ENCODE data around the gene MRPL24.

MRPL24 gene

GRCh38 chr1:156742801-156743200 is 1.9 kb upstream of the MRPL24 start:
- DNase-seq = no peak

GRCh38 chr1:156742017-156742416 is 1.1 kb upstream of the MRPL24 start:
- no peak for DNase-seq

- no peak for DNase-seq
Observed at GRCh38 chr1:156741481-156741983, 644 bp upstream of the MRPL24 start.

- no peak for DNase-seq
Observed at GRCh38 chr1:156740237-156740740, 599 bp downstream of the MRPL24 start.

GRCh38 chr1:156738916-156739315 is 2.0 kb downstream of the MRPL24 start:
- DNase-seq = no peak

GRCh38 chr1:156738407-156738806 is 2.5 kb downstream of the MRPL24 start:
- no peak for DNase-seq

GRCh38 chr1:156733989-156734584 is 6.8 kb downstream of the MRPL24 start:
- DNase-seq = no peak

GRCh38 chr1:156728599-156729462 is 12.1 kb downstream of the MRPL24 start, which contains the start of gene ISG20L2:
TSS of gene ISG20L2 (minus strand) at chr1:156728766. CDS start at chr1:156727652, 1,114 bp downstream.
- DNase-seq = peak; percentile 63

- no peak for DNase-seq
Observed at GRCh38 chr1:156727926-156728598, 12.8 kb downstream of the MRPL24 start, which contains the start of gene METTL25B. TSS of gene METTL25B (plus strand) at chr1:156728469. CDS start at chr1:156729105, 636 bp downstream.

- no peak for DNase-seq
Observed at GRCh38 chr1:156727492-156727891, 13.4 kb downstream of the MRPL24 start.

- DNase-seq = no peak
Observed at GRCh38 chr1:156726549-156727226, 14.2 kb downstream of the MRPL24 start.

GRCh38 chr1:156725683-156726280 is 15.1 kb downstream of the MRPL24 start:
- peak; percentile 30 for DNase-seq

GRCh38 chr1:156721535-156721934 is 19.4 kb downstream of the MRPL24 start:
- DNase-seq = no peak

- DNase-seq = no peak
Observed at GRCh38 chr1:156721131-156721530, 19.8 kb downstream of the MRPL24 start.

GRCh38 chr1:156717351-156717750 is 23.5 kb downstream of the MRPL24 start:
- no peak for DNase-seq

- no peak for DNase-seq
Observed at GRCh38 chr1:156714830-156715229, 26.1 kb downstream of the MRPL24 start.

- DNase-seq = no peak
Observed at GRCh38 chr1:156712626-156713025, 28.3 kb downstream of the MRPL24 start.

GRCh38 chr1:156711011-156711817 is 29.7 kb downstream of the MRPL24 start:
- DNase-seq = no peak

GRCh38 chr1:156709757-156710489 is 31.0 kb downstream of the MRPL24 start:
- peak; percentile 26 for DNase-seq

GRCh38 chr1:156709031-156709430 is 31.9 kb downstream of the MRPL24 start:
- DNase-seq = no peak
